HG02840 (cell line): ENCODE measurements around the gene PRDM10.

Experiments
- ATAC-seq: cut with Tn5 transposase; IDR thresholded peaks from one replicate; pipeline ENCODE4 v1.9.1; 2021; ENCODE audit warnings: mild to moderate bottlenecking, moderate library complexity, moderate number of reproducible peaks; ENCODE audit not compliant: unreplicated experiment, low FRiP score

The PRDM10 gene

DNA sequence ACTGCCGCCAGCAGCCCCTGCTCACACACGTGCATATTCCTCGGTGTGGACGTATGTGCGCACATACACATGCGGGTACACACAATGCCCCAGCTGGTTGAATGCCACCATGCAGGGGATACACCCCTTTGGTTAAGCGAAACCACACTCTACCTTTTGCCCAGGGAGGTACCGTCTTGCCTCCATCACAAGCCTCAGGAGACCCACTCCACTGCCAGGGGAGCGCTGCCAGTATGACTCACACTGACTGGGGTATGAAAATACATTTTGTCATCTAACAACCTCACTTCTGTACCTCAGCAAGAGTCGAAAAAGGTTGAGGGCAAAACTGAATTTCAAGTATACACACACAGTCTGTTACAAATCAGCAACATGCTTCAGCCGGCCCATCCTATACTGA, 147.5 kb downstream of the PRDM10 start:
- ATAC-seq, result no peak

DNA sequence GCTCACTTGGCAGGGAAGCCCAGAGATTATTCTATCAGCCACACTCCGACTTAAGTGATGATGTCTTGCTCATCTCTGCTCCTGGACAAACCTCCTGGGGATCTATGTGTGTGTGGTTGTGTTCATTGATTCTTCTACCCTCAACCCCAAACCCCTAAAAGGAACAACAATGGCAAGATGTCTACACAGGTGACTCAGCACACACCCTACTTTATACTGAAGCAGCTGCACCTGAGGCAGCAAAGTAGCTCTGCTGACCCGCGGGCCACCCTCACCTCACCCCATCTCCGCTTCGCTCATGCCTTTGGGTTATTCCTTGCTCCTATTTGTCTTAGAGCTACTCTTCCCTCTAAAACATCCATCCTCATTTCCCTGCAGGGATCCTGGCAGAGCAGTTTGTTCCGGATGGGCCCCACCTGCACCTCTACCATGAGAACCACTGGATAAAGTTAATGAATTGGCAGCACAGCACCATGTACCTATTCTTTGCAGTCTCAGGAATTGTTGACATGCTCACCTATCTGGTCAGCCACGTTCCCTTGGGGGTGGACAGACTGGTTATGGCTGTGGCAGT, 148.3 kb downstream of the PRDM10 start:
- no peak for ATAC-seq

DNA sequence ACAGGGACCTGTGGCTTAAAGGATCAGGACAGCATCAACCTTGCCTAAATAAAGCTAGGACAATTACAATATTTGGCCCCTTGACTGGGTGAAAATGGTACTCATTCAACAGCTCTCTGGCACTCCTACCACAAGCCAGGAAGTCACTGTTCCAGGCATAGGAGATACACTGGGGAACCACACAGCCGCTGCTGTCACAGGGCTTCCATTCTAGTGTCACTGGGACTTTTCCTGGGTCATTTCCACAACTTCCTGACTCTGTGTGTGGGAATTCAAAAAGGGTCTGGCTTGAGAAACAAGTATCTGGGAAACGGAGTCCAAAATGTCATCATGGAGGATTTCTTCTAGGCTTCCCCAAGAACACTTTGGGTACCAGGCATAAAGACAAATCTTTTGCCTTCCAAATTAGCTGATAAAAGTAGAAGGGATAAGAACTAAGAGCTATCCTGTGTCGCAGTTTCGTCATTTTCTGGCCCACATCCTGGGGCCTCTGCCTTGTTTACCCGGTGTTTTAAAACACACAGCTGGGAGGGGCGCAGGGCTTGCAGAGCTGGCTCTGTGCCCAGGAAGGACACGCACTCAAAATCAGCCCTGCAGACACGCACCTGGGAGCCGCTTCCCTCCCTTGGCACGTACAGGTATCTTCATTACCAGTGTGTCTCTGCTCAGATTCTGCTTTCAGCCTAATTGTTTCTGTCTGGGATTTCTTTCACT, 149.0 kb downstream of the PRDM10 start:
- ATAC-seq, result no peak

DNA sequence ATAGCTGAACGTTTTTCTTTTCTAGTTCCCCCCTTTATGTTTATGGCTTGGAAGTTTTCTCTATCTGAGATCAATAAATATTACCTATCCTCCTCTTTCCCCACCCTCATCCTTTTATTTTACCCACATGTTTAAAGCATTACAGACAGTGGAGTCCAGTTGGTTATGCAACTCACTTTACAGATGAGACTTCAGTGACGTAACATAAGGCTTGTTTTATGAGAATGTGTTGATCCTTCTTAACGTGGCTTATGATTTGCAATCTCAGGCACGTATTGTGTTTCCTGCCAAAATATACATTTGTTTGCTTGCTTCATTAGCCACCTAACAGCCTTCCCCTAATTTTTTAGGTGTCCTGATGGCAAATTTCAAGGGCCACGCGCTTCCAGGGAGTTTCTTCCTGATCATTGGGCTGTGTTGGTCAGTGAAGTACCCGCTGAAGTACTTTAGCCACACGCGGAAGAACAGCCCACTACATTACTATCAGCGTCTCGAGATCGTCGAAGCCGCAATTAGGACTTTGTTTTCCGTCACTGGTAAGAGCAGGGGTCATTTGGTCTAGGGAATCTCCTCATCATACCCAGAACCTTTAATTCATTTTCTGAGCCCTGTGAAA, 150.4 kb downstream of the PRDM10 start:
- ATAC-seq, result no peak
